Glomerular endothelial cell (primary cell): Measurements from ENCODE around the gene KCTD15. TPM values are rescaled to one million over a fixed set of nuclear protein-coding genes. Genes with fewer than 3 reads are reported as not detected.

Source experiments
- DNase-seq: peaks from one replicate; pipeline ENCODE4 v3.0.0-alpha.2; 2011; ENCODE audit warnings: low read depth, low spot score; ENCODE audit errors: extremely low read depth
- total RNA-seq: library from RNA; depleted of rRNA; stranded (reverse); fragments of >200 nt; gene quantifications from 2 replicates; pipeline ENCODE4 v1.2.3, GENCODE V29; 2015

Gene KCTD15
- total RNA-seq, 1 donor from 2014 or later = 72.3 TPM

DNA sequence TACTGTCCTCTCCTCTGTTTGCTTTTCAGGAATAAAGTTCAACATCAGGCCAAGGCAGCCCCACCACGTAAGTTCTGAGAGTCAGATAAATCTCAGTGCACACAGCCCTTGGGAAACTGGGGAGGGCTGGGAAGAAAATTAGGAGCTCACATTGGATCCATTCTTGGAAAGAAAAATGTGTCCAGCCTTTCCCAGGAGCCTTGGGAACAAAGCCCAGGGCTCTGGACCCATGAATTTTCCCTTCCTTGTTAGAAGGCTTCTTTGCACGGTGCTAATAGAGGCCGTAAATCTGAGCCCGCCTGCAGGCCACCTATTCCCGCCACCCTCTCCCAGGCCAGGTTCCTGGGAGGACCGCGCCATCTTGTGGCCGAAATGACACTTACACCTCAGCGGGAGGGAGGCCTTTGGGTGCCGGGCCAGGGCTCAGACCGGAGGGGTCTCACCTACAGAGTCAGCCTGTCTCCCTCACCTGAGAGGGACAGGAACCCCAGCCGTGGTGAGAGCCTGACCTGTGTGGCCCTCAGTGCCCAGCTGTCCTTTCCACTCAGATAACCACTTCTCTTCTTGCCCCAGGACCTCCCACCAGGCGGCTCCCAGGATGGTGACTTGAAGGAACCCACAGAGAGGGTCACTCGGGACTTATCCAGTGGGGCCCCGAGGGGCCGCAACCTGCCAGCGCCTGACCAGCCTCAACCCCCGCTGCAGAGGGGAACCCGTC, 25.1 kb upstream of the KCTD15 start:
- DNase-seq = no peak

DNA sequence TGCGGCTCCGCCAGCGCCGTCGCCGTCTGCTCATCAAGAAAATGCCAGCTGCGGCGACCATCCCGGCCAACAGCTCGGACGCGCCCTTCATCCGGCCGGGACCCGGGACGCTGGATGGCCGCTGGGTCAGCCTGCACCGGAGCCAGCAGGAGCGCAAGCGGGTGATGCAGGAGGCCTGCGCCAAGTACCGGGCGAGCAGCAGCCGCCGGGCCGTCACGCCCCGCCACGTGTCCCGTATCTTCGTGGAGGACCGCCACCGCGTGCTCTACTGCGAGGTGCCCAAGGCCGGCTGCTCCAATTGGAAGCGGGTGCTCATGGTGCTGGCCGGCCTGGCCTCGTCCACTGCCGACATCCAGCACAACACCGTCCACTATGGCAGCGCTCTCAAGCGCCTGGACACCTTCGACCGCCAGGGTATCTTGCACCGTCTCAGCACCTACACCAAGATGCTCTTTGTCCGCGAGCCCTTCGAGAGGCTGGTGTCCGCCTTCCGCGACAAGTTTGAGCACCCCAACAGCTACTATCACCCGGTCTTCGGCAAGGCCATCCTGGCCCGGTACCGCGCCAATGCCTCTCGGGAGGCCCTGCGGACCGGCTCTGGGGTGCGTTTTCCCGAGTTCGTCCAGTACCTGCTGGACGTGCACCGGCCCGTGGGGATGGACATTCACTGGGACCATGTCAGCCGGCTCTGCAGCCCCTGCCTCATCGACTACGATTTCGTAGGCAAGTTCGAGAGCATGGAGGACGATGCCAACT, 24.4 kb upstream of the KCTD15 start:
- no peak for DNase-seq

DNA sequence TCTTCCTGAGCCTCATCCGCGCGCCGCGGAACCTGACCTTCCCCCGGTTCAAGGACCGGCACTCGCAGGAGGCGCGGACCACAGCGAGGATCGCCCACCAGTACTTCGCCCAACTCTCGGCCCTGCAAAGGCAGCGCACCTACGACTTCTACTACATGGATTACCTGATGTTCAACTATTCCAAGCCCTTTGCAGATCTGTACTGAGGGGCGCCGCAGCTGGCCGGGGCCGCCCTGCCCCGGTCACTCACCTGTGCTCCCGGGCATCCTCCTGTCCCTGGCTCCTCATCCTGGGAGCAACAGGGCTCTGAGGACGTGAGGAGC, 23.9 kb upstream of the KCTD15 start:
- no peak for DNase-seq

DNA sequence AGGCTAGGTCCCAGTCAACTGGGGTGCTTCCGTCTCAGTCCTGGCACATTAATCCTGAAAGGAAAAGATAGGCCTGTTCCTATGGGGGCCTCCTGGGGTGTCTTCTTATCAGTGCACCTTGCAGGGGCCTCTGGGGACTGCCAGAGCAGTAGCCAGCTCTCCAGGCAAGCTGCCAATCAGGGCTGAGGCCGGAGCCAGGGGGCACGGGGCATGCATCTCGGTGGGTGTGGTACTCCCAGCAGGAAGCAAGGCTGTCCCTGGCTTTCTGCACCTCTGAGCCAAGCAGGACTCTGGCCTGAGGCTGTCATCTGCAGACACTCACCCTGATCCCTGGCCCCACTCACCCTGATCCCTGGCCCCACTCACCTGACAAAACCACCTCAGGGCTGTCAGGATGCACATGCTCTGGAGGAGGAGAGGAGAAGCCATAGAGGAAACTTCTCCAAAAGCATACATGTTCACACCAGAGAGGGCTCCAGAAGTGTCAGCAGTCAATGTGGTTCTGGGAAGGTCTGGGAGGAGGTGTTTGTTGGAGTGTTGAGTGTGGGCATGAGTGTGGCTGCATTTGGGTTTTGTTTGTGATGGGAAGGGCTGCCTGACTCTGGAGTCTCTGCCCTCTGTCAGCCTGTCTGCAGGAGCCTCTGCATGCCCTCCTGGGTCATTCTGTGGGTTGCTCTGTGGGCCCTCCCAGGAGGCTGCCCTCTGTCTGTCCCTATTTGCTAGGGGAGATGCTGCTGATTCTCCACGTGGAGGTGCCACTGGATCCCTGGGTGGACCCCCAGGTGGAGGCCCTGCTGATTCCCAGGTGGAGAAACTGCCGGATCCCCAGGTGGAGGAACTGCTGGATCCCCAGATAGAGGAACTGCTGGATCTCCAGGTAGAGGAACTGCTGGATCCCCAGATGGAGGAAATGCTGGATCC, 22.7 kb upstream of the KCTD15 start:
- DNase-seq = no peak

DNA sequence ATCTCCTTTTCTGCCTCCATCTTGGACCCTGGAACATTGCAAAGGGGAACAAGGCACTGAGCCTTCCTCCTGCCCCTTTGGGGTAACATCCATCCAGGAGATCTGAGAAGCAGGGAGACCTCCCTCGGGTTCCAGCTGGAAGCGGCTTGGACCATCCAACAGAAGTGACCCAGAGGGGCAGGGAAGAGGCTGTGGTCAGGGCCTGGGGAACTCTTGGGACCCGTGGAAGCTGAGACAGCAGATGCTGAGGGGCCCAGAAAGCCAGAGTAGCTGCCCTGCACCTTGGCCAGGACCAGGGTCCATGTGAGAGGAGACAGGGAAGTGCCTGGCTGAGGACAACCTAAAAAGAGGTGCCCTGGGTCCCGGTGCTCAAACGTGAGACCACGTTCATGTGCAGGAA, 21.9 kb upstream of the KCTD15 start:
- no peak for DNase-seq

DNA sequence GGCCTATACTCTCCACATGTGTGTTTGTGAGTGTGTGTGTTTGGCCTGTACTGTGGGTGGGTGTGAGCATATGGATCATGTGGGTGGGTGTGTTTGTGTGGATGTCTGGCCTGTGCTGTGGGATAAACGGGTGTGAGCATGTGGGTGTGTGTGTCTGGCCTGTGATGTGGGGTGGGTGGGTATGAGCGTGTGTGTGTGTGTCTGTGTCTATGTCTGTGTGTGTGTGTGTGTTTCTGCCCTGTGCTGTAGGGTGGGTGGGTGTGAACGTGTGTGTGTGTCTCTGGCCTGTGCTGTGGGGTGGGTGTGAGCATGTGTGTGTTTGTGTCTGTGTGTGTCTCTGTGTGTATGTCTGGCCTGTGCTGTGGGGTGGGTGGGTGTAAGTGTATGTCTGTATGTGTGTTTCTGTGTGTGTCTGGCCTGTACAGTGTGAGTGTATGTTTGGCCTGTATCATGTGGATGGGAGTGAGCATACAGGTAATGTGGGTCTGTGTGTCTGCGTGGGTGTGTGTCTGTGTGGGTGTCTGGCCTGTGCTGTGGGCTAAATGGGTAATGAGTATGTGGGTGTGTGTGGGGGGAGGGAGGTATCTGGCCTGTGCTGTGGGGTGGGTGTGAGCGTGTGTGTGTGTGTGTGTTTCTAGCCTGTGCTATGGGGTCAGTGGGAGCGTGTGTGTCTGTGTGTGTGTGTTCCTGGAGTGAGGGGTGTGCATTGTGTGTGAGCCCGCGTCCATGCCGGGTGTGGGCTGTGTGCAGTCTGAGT, 20.8 kb upstream of the KCTD15 start:
- DNase-seq = no peak

DNA sequence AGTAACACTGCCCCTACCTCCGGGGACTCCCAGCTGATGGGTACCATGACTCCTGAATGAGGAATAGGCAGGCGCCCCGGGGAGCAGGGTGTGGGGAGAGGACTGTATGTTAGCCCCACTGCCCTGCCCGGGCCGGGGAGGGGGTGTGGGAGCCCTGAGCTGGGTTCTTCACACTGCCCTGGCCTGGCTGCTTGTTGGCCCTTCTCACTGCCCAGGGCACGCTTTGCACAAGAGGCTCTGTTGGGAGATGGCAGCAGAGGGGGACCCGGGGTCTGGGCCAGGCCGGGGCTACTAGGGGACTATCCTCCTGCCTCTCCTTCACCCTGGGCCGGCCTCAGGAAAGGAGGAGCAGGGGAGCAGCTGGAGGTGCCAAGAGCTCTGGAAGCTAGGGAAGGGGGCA, 19.3 kb upstream of the KCTD15 start:
- no peak for DNase-seq

DNA sequence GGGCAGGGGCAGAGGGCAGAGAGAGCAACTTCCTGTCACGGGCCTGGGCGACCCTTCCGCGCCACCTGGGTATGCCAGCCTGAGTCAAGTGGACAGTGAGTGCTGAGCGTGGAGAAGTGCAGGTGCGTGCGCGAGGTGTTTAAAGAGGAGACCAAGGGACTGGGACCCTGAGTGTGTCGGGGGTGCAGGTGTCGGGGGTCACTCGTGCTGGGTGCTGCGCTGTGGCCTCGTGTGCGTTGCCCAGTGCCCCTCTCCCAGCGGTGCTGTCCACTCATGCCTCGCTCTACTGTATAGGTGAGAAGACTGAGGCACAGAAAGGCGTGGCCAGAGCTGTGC, 18.9 kb upstream of the KCTD15 start:
- no peak for DNase-seq

DNA sequence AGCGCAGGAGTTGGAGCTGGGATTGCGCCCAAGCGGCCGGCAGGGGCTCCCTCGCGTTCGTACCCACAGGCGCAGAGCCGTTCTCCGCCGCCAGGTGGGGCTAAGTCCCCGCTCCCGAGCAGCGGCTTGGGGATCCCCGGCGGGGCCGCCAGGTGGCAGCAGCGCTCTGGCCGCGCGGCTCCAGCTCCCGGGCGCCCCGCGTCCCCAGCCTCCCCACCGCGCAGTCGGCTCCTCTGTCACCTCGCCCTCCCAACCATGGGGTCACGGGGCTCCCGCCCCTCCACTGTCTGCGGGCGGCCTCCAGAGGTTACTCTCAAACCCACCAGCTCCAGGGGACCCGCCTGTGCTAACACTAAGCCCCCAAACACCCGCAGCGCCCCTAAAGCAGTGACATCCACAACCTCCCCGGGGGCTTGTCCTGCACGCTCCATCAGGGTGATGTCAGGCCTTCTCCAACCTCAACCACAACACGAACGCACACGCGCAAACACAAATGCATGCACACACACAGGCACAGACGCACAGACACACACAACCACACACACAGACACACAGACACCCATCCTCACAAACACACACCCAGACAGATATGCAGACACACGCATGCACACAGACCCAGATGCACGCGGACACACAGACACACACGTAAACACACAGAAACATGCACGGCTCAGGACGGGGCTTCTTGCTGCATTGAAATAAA, 18.4 kb upstream of the KCTD15 start:
- no peak for DNase-seq

DNA sequence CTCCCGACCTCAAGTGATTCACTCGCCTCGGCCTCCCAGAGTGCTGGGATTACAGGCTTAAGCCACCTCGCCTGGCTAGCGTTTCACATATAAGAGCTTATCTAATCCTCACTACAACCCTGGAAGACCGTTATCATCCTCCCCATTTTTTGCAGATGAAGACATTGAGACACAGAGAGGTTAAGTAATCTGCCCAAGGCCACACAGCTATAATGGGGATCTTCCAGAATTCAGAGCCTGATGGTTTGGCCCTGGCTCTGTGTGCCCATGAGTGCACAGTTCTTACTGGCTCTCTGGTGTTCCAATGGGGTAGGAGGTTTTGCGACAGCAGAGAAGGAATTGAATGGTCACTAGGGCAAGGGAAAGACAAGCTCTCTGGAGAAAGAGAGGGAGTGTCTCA, 16.8 kb upstream of the KCTD15 start:
- DNase-seq = no peak

DNA sequence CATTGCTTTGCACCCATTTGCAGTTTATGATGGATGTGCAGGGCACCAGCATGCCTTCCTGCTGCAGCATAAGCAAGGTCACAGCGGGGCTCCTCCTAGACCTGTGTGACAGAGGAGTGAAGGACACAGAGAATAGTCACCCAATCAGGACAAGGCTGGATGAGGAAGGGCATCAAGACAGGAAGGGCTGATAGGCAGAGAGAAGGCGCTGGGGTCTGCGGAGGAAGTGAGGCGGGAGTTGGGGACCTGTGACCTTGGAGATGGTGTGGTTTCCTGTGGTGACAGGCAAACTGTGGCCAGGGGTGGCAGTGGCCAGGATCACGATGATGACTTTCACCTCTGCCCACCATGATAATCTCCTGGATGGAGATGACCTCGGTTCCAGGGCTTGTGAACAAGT, 16.4 kb upstream of the KCTD15 start:
- DNase-seq = no peak

DNA sequence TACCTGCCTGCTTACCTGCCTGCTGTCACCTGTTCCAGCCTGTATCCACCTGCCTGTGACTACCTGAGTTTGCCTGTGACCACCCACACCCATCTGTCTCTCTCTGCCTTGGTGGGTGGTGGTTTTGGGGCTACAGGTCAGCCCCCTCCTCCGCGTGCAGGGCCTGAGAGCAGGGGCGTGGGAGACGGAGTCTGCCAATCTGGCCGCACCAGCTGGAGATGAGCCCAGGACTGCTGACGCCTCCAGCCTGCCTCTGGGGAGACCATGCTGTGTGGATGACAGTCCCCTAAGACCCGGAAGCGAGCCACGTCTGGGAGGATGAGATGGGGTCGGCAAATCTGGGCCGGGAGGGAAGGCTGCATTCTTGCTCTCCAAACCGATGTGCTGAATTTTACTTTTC, 15.9 kb upstream of the KCTD15 start:
- no peak for DNase-seq

DNA sequence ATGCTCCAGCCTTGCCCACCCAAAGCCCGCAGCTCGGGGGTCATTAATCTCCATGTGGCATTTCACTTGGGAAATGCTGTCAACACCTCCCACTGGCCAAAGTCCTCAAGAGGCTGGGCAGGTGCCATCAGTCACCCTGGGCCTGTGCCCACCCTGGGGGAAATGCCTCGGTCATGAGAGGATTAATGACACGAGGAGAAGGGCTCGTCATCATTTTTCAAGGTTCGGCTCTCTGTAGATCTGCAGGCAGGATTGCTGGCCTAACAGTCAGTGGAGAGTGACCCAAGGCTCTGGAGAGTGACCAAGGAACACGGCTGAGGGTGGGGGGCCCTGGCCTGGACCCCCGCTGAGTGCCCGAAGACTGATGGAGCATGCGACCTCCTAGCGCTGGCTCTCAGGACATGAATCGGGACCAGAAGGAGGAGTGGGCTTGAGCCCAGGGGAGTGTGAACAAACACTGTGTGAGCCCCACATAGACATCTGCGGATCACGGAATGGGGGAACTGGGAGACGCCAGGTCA, 15.2 kb upstream of the KCTD15 start:
- no peak for DNase-seq

DNA sequence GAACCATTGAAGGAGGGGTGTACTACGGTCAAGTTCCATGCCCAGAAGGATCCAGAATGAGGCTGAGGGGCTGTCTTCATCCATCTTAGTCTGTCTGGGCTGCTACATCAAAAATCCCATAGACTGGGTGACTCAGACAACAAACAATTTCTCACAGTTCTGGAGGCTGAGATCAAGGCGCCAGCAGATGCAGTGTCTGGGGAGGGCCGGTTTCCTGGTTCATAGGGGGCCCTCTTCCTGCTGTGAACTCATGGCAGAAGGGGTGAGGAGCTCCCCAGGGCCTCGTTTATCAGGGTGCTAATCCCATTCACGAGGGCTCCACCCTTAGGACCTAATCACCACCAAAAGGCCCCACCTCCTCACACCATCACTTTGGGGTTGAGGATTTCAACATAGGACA, 14.7 kb upstream of the KCTD15 start:
- no peak for DNase-seq

DNA sequence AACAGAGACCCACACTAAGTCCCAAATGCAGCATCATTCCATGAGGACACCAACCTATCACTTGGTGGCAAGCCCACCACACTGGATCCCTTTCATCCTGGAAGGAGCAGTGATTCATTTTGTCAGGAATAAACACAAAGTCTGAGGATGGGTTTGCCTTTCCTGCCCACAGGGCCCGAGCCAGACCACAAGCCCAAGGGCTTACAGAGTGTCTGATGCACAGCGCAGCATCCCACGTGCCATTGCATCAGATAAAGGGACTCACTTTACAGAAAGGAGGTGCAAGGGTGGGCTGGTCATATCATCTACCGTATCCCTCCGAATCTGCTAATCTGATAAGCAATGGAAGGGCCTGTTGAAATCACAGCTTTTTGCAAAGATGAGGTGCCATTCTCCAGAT, 12.2 kb upstream of the KCTD15 start:
- DNase-seq = no peak

DNA sequence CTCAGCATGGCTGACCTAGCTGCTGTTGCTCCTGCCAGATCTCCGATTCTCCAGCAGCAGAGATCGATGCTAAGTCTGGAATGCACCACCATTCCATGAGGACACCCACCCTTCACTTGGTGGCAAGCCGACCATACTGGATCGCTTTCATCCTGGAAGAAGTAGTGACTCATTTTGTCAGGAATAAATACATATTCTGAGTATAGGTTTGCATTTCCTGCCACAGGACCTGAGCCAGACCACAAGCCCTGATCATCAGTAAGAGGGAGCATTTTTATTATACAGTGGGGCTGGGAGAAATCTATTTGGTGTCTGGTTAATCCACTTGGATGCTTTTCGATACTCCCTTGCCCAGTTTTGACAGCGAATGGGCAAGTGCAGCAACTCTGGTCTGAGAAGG, 10.9 kb upstream of the KCTD15 start:
- DNase-seq = no peak

DNA sequence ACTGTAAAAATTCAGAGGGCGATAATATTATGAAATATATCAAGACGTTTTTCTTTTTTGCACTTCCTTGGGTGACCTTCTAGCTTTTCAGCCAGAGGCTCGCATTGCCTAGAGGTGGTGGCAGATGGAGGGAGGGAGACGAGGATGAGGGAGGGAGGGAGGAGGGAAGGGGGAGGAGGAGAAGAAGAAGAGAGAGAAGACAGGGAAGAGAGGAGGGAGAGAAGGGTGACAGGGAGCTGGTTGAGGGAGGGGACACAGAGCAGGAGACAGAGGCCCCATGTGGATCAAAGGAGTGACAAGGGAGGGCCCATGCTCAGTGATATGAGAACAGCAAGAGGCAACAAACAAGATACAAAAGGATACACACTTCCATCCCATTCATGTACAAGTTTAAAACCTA, 8.0 kb upstream of the KCTD15 start:
- no peak for DNase-seq

DNA sequence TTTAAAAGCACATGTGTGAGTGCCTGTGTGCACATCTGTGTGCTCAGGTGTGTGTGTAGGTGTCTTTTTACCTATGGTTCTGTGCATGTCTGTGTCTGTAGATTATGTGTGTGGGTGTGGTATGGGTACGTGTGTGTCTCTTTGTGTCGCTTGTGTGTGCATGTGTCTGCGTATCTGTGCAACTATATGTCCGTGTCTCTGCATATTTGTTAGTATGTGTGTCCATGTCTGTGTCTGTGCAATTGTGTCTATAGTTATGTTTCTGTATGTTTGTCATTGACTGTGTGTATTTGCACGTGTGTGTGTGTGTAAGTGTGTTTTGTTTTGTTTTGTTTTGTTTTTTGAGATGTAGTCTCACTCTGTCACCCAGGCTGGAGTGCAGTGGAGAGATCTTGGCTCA, 7.3 kb upstream of the KCTD15 start:
- DNase-seq = no peak

DNA sequence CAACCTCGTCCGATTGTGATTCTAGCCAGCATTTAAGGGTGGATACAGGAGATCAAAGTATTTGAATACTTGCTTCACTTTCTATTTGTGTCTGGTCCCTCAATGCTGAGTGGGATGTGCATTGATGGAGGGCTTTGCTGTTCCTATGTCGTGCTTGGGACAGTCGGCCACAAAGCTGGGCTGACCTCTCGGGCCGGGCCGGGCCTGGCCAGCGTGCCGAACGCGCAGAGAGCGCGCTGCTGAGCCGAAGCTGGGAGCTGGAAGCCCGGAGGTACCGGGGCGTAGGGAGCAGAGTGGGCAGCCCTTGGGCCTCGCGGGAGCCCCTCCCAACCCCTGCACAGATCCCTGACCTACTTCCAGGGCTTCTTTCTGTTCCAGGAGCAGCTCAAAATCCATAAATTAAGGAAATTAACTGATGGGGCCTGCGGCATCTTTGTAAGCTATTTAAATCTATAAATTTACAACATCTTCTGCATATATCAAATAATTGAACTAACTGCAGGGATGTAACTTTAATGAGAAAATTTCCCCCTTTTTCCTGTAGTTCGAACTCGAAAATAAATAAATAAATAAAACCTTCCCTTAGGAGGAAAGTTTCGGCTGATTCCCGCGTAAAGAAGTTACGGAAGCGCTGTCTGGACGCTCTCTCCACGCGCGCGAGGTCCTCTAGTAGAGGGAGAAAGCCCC, 1.8 kb upstream of the KCTD15 start:
- DNase-seq = no peak
